Lung (tissue), 12 donors: Measurements from ENCODE around the gene KRTCAP2. TPM values are rescaled to one million over a fixed set of nuclear protein-coding genes. Genes with fewer than 3 reads are reported as not detected.

Experiments used
- ATAC-seq: fragments of 200-7000 bp; cut with Tn5 transposase; one replicate; pipeline ENCODE4 v1.9.1; 2020; ENCODE audit warnings: moderate number of reproducible peaks; ENCODE audit not compliant: insufficient read depth, low FRiP score
- DNase-seq, 3 donors: peaks; one replicate each; pipeline ENCODE4 v3.0.0-alpha.2; 2013 to 2017
- H3K27ac ChIP-seq, 2 donors: one replicate each; pipeline ENCODE4 v1.5.1; 2013; ENCODE audit warnings: mild to moderate bottlenecking in 2 of 2, moderate library complexity in 2 of 2, control low read depth in 1 of 2, inconsistent platforms in 1 of 2, low read depth in 1 of 2, low read length in 1 of 2
- H3K27me3 ChIP-seq, 3 donors: one replicate each; pipeline ENCODE4 v1.5.1; 2013; ENCODE audit warnings: low read length in 2 of 3; ENCODE audit not compliant: control insufficient read depth in 3 of 3, insufficient read depth in 3 of 3
- H3K36me3 ChIP-seq, 4 donors: one replicate each; pipeline ENCODE4 v1.5.1; 2013; ENCODE audit warnings: low read length in 4 of 4, mild to moderate bottlenecking in 1 of 4, moderate library complexity in 1 of 4; ENCODE audit not compliant: control insufficient read depth in 4 of 4, insufficient read depth in 4 of 4
- H3K4me1 ChIP-seq, 5 donors: one replicate each; pipeline ENCODE4 v1.5.1; 2013; ENCODE audit warnings: low read length in 5 of 5, mild to moderate bottlenecking in 2 of 5, moderate library complexity in 1 of 5; ENCODE audit not compliant: control insufficient read depth in 5 of 5, insufficient read depth in 5 of 5
- H3K4me3 ChIP-seq: one replicate; pipeline ENCODE4 v1.5.1; 2013; ENCODE audit warnings: mild to moderate bottlenecking, control low read depth, moderate library complexity
- H3K9ac ChIP-seq, 2 donors: one replicate each; pipeline ENCODE4 v1.5.1; 2013; ENCODE audit warnings: low read length in 2 of 2, control low read depth in 1 of 2; ENCODE audit not compliant: insufficient read depth in 1 of 2
- H3K9me3 ChIP-seq, 4 donors: one replicate each; pipeline ENCODE4 v1.5.1; 2013; ENCODE audit warnings: low read length in 3 of 4, mild to moderate bottlenecking in 1 of 4, moderate library complexity in 1 of 4; ENCODE audit not compliant: control insufficient read depth in 4 of 4, insufficient read depth in 3 of 4
- WGBS, 2 donors: extraction: QIAGEN DNeasy Blood & Tissue Kit; methylation state at CpG; one replicate each; pipeline ENCODE4 v1.1.7; 2013; 5-methylcytosine and 5-hydroxymethylcytosine counted together
- polyA plus RNA-seq, 2 donors: library from polyadenylated mRNA; stranded (reverse); fragments of 200-250 nt; gene quantifications; one replicate each; pipeline ENCODE4 v1.2.1, GENCODE V29; 2013
- total RNA-seq, 2 donors: library from RNA; depleted of rRNA in 1 of 2; stranded (reverse); fragments of >200 nt in 1 of 2; gene quantifications; one replicate each; pipeline ENCODE4 v1.2.1, GENCODE V29; 2014 to 2021
- TF ChIP-seq, protein P1 (sequence below): IDR thresholded peaks from 2 replicates; pipeline ENCODE4 v1.5.1; 2012; ENCODE audit warnings: mild to moderate bottlenecking; ENCODE audit errors: control extremely low read depth, extremely low read depth
- donor health status: control.
- donor health status: control.
- donor health status: Bipolar disorder and iron deficiency.
- donor health status: healthy.
- donor health status: DM: yes; HTN: yes; CAD: no.

Gene KRTCAP2
- total and polyA plus RNA-seq, 4 donors: 58.2 to 592 (median 190) TPM

- DNase-seq: no peak
- TF ChIP-seq, protein P1, sequence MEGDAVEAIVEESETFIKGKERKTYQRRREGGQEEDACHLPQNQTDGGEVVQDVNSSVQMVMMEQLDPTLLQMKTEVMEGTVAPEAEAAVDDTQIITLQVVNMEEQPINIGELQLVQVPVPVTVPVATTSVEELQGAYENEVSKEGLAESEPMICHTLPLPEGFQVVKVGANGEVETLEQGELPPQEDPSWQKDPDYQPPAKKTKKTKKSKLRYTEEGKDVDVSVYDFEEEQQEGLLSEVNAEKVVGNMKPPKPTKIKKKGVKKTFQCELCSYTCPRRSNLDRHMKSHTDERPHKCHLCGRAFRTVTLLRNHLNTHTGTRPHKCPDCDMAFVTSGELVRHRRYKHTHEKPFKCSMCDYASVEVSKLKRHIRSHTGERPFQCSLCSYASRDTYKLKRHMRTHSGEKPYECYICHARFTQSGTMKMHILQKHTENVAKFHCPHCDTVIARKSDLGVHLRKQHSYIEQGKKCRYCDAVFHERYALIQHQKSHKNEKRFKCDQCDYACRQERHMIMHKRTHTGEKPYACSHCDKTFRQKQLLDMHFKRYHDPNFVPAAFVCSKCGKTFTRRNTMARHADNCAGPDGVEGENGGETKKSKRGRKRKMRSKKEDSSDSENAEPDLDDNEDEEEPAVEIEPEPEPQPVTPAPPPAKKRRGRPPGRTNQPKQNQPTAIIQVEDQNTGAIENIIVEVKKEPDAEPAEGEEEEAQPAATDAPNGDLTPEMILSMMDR: no peak
- H3K9me3 ChIP-seq: no peaks in the 10 kb centered on the region
- H3K27me3 ChIP-seq: no peaks in the 10 kb centered on the region
- WGBS, 2 donors: 1 to 3% methylated on average over 38 of the region's 38 CpGs
- no peak for ATAC-seq
- peaks cover 0 to 29% (median 3%) of the 10 kb centered on the region in 5 donors for H3K4me1 ChIP-seq
- peak within 1 kb of the TSS; percentile 80 to 90 for H3K27ac ChIP-seq
- H3K36me3 ChIP-seq: peaks cover 0 to 16% (median 7%) of the 10 kb centered on the region in 4 donors
- peak within 1 kb of the TSS; percentile 54 for H3K4me3 ChIP-seq
- H3K9ac ChIP-seq: peak within 1 kb of the TSS; percentile 61 to 80
These were observed 597 bp upstream of the KRTCAP2 start, which contains the start of gene TRIM46 for GRCh38 chr1:155173478-155174323. TSS of gene TRIM46 (plus strand) at chr1:155173849. CDS start at chr1:155173967, 118 bp downstream.

DNA sequence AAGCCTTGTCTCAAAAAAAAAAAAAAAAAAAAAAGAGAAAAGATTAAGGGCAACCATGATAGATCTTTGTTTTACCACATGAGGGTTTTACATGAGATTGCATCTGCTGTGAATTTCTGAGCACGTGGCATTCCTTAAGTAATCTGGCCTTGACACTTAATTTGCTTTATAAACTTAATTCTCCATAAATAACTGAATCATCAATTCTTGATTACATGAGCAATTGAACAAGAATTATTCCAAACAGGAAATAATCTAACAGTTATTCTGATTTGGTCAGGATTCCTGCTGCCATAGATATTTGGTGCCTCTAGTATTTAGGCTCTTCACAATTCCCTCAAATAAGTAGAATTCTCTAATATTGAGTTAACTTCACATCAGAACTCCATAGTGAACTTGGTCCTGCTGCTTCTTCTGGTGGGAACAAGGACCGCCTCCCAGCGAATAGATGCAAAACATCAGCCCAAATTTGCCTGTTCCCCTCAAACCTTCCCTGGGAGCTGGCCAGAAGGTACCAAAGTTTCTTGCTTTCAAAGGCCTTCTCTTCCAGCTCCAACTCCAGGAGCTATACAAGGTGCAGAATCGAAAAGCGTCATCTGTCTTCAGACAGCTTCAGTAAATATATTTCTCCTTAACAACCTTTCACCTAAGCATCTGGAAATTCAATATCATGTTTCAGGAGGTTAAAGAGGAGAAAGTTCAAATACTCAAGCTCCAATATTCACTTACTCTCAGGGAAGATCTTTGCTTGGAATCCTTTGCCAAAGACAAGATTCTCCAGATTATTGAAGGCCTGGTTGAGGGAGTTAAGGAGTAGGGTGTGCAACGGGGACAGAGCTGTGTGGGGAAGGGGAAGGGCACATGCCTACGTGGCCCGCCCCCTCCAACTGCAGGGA is 1.0 kb downstream of the KRTCAP2 start:
- H3K9ac ChIP-seq: peak overlapping the region; percentile 61 to 80
- H3K27me3 ChIP-seq: no peaks in the 10 kb centered on the region
- peak overlapping the region; percentile 54 for H3K4me3 ChIP-seq
- TF ChIP-seq, protein P1: no peak
- DNase-seq (no peak), ATAC-seq (no peak)
- peak overlapping the region; percentile 80 to 90 for H3K27ac ChIP-seq
- H3K36me3 ChIP-seq: peaks cover 0 to 17% (median 8%) of the 10 kb centered on the region in 4 donors
- WGBS, 2 donors: 46 to 54% methylated on average over 8 of the region's 8 CpGs
- peaks cover 0 to 34% (median 8%) of the 10 kb centered on the region in 5 donors for H3K4me1 ChIP-seq
- H3K9me3 ChIP-seq: no peaks in the 10 kb centered on the region

GRCh38 chr1:155170806-155171205 is 2.3 kb downstream of the KRTCAP2 start:
- H3K4me1 ChIP-seq: peaks cover 0 to 40% (median 8%) of the 10 kb centered on the region in 5 donors

More at GRCh38 chr1:155170806-155171205, 2.3 kb downstream of the KRTCAP2 start:
- no peak for ATAC-seq
- Histone ChIP-seq H3K9ac (no peak overlapping the region), H3K36me3 (peaks cover 0 to 17% (median 8%) of the 10 kb centered on the region in 4 donors), H3K4me3 (no peak overlapping the region), H3K9me3 (no peaks in the 10 kb centered on the region), H3K27ac (no peak overlapping the region), H3K27me3 (no peaks in the 10 kb centered on the region)
- DNase-seq: no peak
- 96 to 97% methylated on average over 7 of the region's 7 CpGs for WGBS, 2 donors
- TF ChIP-seq, protein P1: no peak
